GM23248 (cell line): ENCODE data around the gene IGFL4.

Experiments
- EZH2 ChIP-seq: fragments of 200-600 bp; sonication (generic); IDR thresholded peaks from 2 replicates; pipeline ENCODE4 v1.6.1; 2018; ENCODE audit warnings: antibody characterized with exemption, mild to moderate bottlenecking; ENCODE audit not compliant: insufficient read depth, poor library complexity, severe bottlenecking
- EZH2phosphoT487 ChIP-seq: fragments of 200-600 bp; sonication (generic); IDR thresholded peaks from 2 replicates; pipeline ENCODE4 v1.6.1; 2018; ENCODE audit warnings: antibody characterized with exemption, moderate library complexity, mild to moderate bottlenecking, low read depth; ENCODE audit not compliant: insufficient read depth

- no peak for TF ChIP-seq EZH2
- no peak for TF ChIP-seq EZH2phosphoT487
Measured at GRCh38 chr19:46043519-46043918, 2.7 kb upstream of the IGFL4 start.
